Adrenal gland (tissue), 5 donors: Measurements from ENCODE around the gene FANCI.

Source experiments
- CTCF ChIP-seq, 6 experiments: fragments of 450-650 bp in 4 of 6; fragments of 200-600 bp in 2 of 6; sonication (generic) in 1 of 6; IDR thresholded peaks; 1 replicate in 5 of 6; 2 replicates in 1 of 6; pipeline versions ENCODE4 v1.5.1 to v1.8.0; 2016 to 2021; ENCODE audit warnings: antibody characterized with exemption in 6 of 6, mild to moderate bottlenecking in 2 of 6, moderate library complexity in 1 of 6
- POLR2A ChIP-seq, 2 donors: fragments of 450-650 bp; IDR thresholded peaks; one replicate each; pipeline ENCODE4 v1.6.1; 2017; ENCODE audit warnings: antibody characterized with exemption in 2 of 2, mild to moderate bottlenecking in 2 of 2, moderate library complexity in 1 of 2
- donor health status: DM: no; HTN: no; CAD: no.

- TF ChIP-seq CTCF (IDR thresholded peaks at IDR 0.05) (no peak), POLR2A (IDR thresholded peaks at IDR 0.05) (no peak)
These were observed 82.5 kb downstream of the FANCI start for GRCh38 chr15:89326316-89326715.
